ENCODE results near the gene UGT3A1.

The UGT3A1 gene

GRCh38 chr5:36001032-36001431 lies 9.8 kb upstream of the UGT3A1 start:
- no peak for TF ChIP-seq CTCF (IDR thresholded peaks at IDR 0.05; ENCODE audit: low read depth, low read length, missing control alignments)
- Histone ChIP-seq H3K27ac (no peak overlapping the region), H3K4me3 (ENCODE audit: low read depth, low read length) (no peak overlapping the region), H3K27me3 (replicated peaks) (no peaks in the 10 kb centered on the region), H3K36me3 (replicated peaks) (no peaks in the 10 kb centered on the region)
- in situ Hi-C loops (cut with HindIII; ENCODE audit: low pct_ligation_motif_present, low sequenced_read_pairs) = no loop called here
- DNase-seq = no peak

- in situ Hi-C loops (cut with HindIII; ENCODE audit: low pct_ligation_motif_present, low sequenced_read_pairs) = no loop called here
- TF ChIP-seq CTCF (IDR thresholded peaks at IDR 0.05; ENCODE audit: low read depth, low read length, missing control alignments) = no peak
- no peaks in the 10 kb centered on the region for H3K27me3 ChIP-seq (replicated peaks)
- H3K27ac ChIP-seq = no peak overlapping the region
- no peak for DNase-seq
- H3K4me3 ChIP-seq (ENCODE audit: low read depth, low read length) = no peak overlapping the region
- H3K36me3 ChIP-seq (replicated peaks) = no peaks in the 10 kb centered on the region
Measured at GRCh38 chr5:35999547-35999946, 8.4 kb upstream of the UGT3A1 start.

- in situ Hi-C loops (cut with HindIII; ENCODE audit: low pct_ligation_motif_present, low sequenced_read_pairs) = no loop called here
- no peaks in the 10 kb centered on the region for H3K27me3 ChIP-seq (replicated peaks)
- no peak for TF ChIP-seq CTCF (IDR thresholded peaks at IDR 0.05; ENCODE audit: low read depth, low read length, missing control alignments)
- H3K4me3 ChIP-seq (ENCODE audit: low read depth, low read length) = no peak overlapping the region
- H3K27ac ChIP-seq = no peak overlapping the region
- no peak for DNase-seq
- H3K36me3 ChIP-seq (replicated peaks) = no peaks in the 10 kb centered on the region
Measured at GRCh38 chr5:35996076-35996475, 4.9 kb upstream of the UGT3A1 start.

GRCh38 chr5:35990520-35990919 lies 670 bp downstream of the UGT3A1 start:
- Histone ChIP-seq H3K36me3 (replicated peaks) (no peaks in the 10 kb centered on the region), H3K4me3 (ENCODE audit: low read depth, low read length) (no peak overlapping the region), H3K27ac (no peak overlapping the region), H3K27me3 (replicated peaks) (no peaks in the 10 kb centered on the region)
- in situ Hi-C loops (cut with HindIII; ENCODE audit: low pct_ligation_motif_present, low sequenced_read_pairs) = no loop called here
- no peak for TF ChIP-seq CTCF (IDR thresholded peaks at IDR 0.05; ENCODE audit: low read depth, low read length, missing control alignments)
- DNase-seq = no peak

GRCh38 chr5:35988529-35988928 lies 2.7 kb downstream of the UGT3A1 start:
- no peaks in the 10 kb centered on the region for H3K27me3 ChIP-seq (replicated peaks)
- TF ChIP-seq CTCF (IDR thresholded peaks at IDR 0.05; ENCODE audit: low read depth, low read length, missing control alignments) = no peak
- H3K36me3 ChIP-seq (replicated peaks) = no peaks in the 10 kb centered on the region
- no peak overlapping the region for H3K4me3 ChIP-seq (ENCODE audit: low read depth, low read length)
- DNase-seq = no peak
- in situ Hi-C loops (cut with HindIII; ENCODE audit: low pct_ligation_motif_present, low sequenced_read_pairs) = no loop called here
- H3K27ac ChIP-seq = no peak overlapping the region

GRCh38 chr5:35987776-35988175 lies 3.4 kb downstream of the UGT3A1 start:
- in situ Hi-C loops (cut with HindIII; ENCODE audit: low pct_ligation_motif_present, low sequenced_read_pairs) = no loop called here
- H3K27ac ChIP-seq = no peak overlapping the region
- TF ChIP-seq CTCF (IDR thresholded peaks at IDR 0.05; ENCODE audit: low read depth, low read length, missing control alignments) = no peak
- no peak overlapping the region for H3K4me3 ChIP-seq (ENCODE audit: low read depth, low read length)
- no peak for DNase-seq
- no peaks in the 10 kb centered on the region for H3K27me3 ChIP-seq (replicated peaks)
- H3K36me3 ChIP-seq (replicated peaks) = no peaks in the 10 kb centered on the region

Measured in brain microvascular endothelial cell (primary cell).